Fibroblast of skin of scalp (primary cell): ENCODE measurements around the gene NSFL1C.

Source experiments
- DNase-seq: peaks from one replicate; pipeline ENCODE4 v3.0.0-alpha.2; 2013

The NSFL1C gene

GRCh38 chr20:1484438-1485116, 17.9 kb upstream of the NSFL1C start:
- DNase-seq, result no peak

DNA sequence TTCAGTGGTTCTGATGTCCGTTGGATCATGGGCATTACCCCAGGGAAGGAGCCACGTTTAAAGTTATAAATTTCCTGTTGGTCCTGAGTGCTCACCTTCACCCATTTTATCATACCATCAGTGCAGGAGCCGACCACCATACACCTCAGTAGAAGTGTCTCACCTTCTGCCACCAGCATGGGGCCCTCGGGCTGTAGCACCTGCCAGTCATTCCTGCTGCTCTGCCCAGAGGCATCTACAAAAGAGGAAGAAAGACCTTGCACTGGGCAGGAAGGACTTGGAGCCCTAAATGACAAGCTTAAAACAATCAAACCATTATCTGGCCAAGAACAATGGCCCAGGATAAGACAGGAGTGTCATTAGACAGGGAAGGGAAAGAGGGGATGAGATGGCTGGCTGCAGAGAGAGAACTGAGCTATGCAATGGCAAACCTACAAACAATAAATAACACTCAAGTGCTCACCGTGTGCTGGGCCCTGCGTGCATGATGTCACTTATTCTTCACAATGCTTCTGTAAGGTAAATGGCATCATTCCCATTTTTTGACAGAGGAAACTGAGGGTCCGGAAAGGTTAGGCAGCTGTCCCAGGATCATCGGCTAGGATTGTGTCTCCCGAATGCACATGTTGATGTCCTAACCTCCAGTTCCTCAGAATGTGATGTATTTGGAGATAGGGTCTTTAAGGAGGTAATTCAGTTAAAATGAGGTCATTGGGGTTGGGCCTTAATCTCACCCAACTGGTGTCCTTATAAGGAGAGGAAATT, 13.4 kb upstream of the NSFL1C start:
- no peak for DNase-seq

GRCh38 chr20:1478566-1478965, 11.9 kb upstream of the NSFL1C start:
- peak; percentile 24 for DNase-seq

DNA sequence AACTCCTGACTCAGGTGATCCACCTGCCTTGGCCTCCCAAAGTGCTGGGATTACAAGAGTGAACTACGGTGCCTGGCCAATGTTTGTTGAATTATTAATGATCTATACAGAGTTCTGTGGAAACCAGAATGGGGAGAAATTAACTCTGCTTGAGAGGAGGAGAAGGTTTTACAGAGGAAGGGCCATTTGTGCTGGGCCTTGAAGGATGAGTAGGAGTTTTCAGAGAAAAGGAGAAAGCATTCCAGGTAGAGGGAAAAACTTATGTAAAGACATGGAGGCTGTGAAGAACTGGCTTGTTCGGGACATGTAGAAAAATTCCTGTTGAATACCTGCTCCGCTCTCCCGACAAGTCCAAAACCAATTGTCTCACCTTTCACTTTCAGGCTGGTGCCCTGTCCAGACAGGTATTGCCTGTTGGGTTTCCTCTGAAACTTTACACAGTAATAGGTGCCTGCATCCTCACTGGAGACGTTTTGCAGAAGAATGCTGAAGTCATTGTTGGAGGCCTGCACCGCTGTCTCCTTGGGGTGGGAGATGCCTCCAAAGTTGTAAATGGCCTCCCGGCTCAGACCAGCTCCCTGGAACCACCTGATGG, 11.3 kb upstream of the NSFL1C start:
- no peak for DNase-seq

DNA sequence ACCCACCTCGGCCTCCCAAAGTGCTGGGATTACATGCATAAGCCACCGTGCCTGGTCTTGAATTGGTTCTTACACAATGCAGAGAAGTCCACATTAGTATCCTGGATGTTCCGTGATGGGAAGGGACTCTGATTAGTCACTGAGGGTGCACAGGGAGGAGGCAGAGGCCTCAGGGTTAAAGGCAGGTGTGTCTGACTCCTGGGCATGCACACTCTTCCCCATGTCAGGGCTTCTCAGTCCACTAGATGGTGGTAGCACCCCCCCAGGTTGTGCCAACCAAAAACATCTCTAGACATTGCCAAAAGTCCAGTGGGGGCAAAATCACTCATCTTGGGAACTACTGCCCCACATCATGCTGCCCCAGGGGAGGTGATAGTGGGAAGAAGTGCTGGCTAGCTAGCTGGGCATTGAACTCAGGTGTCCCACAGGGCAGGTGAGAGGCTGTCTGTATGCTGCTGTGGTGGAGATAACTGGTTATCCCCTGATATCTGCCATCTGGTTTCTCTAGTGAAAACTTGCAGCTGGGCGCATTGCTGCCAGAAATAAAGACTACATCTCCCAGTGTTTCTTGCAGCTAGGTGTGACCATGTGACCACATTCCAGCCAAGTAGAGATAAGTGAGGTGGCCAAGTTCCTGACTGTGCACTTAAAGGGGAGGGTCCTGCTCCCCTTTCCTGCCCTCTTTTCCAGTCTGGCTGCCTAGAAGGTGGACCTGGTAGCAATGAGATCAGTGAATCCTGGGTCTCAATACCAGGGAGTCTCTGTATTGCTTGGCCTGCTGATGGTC, 8.4 kb upstream of the NSFL1C start:
- no peak for DNase-seq

- DNase-seq, result no peak
Observed at GRCh38 chr20:1474325-1474724, 7.7 kb upstream of the NSFL1C start.

DNA sequence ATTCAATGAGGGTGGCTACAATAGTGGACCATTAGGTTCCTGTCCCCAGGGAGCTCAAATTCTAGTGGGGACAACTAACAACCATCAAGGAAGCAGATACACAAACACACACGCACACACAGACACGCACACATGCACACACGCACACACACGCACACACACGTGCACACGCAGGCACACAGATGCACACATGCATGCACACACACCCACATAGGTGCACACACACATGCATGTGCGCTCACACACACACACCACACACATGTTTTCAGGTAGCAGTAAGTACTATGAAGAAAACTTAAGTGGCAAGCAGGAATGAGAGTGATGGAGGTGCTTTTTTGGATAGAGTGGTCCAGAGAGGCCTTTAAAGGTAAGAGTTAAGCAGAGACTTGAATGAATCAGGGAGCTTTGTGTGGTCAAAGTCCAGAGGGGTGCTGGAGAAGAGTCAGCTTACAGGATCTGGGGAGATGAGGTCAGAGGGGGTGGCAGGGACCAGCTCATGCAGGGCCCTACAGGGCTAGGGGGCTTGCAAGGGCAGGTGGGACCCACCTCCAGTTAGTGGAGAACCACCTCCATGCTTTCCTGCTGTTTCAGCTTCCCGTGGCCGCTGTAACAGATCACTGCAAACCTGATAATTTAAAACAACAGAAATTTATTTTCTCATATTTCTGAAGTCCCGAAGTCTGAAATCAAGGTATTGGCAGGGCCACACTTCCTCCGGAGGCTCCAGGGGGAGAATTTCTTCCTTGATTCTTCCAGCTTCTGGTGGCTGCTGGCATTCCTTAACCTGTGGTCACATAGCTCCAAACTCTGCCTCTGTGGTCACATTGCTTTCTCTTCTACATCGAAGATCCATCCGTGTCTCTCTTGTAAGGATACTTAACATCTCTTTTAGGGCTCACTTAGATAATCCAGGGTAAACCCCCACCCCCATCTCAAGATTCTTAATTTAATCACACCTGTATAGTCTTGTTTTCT, 6.9 kb upstream of the NSFL1C start:
- DNase-seq, result no peak

- DNase-seq, result no peak
Observed at GRCh38 chr20:1472556-1473245, 6.1 kb upstream of the NSFL1C start.

- no peak for DNase-seq
Observed at GRCh38 chr20:1471242-1471641, 4.6 kb upstream of the NSFL1C start.

DNA sequence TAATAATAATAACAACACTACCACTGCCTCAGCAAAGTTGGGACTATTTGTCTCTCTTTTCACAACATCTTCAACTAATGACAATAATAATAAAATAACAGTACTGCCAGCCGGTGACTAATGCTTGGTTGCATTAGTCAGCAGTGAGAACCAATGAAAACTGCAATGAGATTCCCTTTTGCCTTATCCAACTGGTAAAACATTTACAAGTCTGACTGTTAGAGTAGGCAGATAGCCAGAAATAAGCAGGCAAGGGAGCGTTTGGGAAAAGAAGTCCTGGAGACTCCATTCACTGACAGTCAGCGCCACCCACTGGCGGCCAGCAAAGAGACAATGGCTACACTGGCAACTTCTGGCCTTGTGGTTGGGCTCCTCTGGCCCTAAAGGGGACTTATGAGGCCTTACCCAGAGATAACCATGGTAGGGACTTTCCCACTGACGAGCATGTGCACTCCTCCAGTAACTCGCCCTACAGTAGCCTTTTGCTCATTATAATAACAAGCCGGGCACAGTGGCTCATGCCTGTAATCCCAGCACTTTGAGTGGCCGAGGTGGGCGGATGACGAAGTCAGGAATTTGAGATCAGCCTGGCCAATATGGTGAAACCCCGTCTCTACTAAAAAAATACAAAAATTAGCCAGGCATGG, 3.4 kb upstream of the NSFL1C start:
- DNase-seq, result peak; percentile 99

DNA sequence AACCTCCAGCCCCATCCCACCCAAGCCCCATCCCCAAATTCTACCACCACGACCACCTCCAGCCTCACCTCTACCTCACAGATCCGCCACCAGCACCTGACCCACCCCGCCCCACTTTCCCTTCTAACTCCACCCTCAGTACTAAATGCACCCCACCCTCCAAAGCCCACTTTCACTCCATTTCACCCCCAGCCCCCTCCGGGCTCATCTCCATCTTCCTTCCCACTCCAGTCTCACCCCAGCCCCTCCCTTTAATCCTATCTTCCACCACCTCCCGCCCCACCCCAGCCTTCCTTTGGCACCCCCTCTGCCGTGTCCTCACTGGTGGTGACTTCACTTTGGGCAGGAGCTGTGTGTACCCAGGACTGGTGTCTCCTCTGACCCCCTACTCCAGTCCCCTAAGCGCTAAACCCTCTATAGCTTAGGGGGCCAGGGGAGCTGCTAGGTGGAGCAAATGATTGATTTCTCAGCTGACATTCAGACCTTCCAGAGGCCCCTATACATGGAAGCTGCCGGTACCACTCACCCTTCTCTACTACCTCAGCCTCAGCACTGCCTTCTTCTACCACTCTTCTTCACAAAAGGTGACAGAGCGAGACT, 2.8 kb upstream of the NSFL1C start:
- DNase-seq, result no peak

- DNase-seq, result no peak
Observed at GRCh38 chr20:1468117-1468624, 1.5 kb upstream of the NSFL1C start.

DNA sequence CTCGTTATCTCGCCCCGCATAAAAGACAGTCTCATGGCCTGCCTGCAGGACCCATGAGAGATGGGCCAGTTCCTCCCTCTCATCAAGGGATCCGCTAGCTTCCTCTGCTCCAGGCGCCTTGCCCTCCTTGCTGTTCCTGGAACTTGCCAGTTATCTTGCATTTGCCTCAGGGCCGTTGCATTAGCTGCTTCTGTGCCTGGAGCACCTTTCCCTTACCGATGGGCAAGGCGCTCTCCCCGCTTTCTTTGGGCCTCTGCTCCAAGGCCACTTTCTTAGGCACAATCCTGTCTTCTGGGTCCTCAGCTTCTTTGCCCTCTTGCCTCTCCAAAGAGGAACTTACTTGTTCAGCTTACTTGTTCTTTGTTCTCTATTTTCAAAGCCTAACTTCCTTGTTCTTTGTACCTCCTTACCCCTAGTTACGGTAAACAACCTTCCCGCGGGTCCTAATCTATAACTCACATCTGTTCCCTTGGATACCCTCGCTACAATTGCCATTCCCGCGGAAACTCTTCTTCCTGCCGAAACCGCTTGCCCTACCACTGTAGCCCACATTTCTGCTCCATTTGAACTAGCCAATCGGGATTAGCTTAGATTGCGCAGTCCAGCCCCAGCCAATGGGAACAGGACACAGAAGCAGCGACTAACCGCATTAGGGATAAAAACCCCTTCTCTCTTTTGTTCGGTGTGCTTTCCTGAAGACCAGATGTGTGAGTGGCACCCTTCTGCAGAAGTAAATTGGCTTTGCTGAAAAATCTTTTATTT, 887 bp upstream of the NSFL1C start:
- no peak for DNase-seq

GRCh38 chr20:1467082-1467354, 369 bp upstream of the NSFL1C start:
- no peak for DNase-seq

DNA sequence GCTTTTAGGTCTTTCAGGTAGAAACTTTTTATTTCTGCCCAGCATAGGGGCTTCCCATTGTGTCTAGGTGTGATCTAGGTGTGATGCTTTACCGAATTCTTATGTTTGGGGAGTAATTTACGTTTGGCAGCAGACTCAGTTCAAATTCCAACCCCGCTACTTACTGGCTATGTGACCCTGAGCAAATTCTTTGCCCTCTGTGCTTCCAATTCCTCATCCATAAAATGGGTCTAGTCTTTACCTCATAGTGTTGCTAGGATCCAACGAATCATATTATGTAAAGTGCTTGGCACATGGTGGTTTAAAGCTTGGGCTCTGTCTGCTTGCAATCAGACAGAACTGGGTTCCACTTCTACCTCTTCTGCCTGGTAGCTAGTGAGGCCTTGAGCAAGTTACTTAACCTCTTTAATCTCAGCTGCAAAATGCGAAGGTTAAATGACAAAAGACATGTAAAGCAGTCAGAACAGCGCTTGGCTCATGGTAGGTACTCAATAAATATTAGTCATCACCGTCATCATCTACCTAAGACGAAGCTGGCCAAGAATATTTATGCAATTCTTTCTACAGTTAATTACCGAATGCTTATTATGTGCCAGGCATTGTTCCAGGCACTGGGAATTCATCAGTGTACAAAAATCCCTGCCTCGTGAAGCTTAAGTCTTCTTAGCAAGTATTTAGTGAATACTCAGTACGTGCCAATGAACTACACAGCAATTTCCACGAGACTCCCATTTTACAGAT, 1.0 kb downstream of the NSFL1C start:
- no peak for DNase-seq

DNA sequence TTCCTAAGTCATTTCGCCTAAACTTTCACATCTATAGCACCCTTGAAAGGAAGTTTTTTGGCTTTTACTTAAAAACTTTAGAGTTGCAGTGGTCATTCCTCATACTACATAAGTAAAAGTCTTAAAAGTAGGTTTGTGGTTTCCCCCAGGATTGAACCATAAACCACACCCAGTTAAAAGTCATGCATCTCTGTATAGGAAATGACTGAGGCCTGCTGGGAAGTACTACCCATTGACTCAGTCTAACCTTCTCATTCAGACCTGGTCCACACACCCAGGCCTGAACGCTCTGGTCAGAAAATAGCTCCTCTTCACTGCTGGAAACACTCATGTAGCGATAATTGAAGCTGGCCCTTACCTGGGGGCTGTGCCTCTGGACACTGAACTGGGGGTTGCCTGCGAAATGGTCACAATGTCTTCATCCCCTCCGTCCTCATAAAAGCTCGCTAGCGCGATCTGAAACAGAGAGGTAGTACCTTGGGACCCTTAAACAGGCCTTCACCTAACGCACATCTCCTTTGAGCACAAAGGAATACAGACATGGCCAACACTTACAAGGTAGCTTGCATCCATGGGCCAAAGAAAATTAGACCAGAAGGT, 2.6 kb downstream of the NSFL1C start:
- DNase-seq, result no peak

- no peak for DNase-seq
Observed at GRCh38 chr20:1462834-1463233, 3.8 kb downstream of the NSFL1C start.

- DNase-seq, result no peak
Observed at GRCh38 chr20:1462001-1462400, 4.6 kb downstream of the NSFL1C start.
